Suprapubic skin (tissue), 4 donors: Measurements from ENCODE around the gene ASPA. TPM values are rescaled to one million over a fixed set of nuclear protein-coding genes. Genes with fewer than 3 reads are reported as not detected.
"Not testable (repeated sequence)": the region's sequence is repeated elsewhere in the genome, so short reads cannot be mapped to it uniquely, and the experiment has no call there.

ENCODE experiments used
- DNase-seq, 2 donors: peaks; one replicate each; pipeline ENCODE4 v3.0.0-alpha.2; 2019; ENCODE audit warnings: low spot score in 2 of 2
- H3K27ac ChIP-seq: fragments of 200-600 bp; sonication (generic); one replicate; pipeline ENCODE4 v1.5.1; 2019
- H3K27me3 ChIP-seq: fragments of 200-600 bp; sonication (generic); one replicate; pipeline ENCODE4 v1.5.1; 2019
- H3K36me3 ChIP-seq: fragments of 200-600 bp; sonication (generic); one replicate; pipeline ENCODE4 v1.5.1; 2019
- H3K4me1 ChIP-seq: fragments of 200-600 bp; sonication (generic); one replicate; pipeline ENCODE4 v1.5.1; 2019
- H3K4me3 ChIP-seq: fragments of 200-600 bp; sonication (generic); one replicate; pipeline ENCODE4 v1.5.1; 2019; ENCODE audit warnings: mild to moderate bottlenecking
- H3K9me3 ChIP-seq: fragments of 200-600 bp; sonication (generic); one replicate; pipeline ENCODE4 v1.5.1; 2019
- CTCF ChIP-seq, 2 donors: fragments of 200-600 bp in 1 of 2; fragments of 450-650 bp in 1 of 2; sonication (generic) in 1 of 2; IDR thresholded peaks; one replicate each; pipeline ENCODE4 v1.5.1; 2016 to 2019; ENCODE audit warnings: antibody characterized with exemption in 2 of 2, mild to moderate bottlenecking in 1 of 2, moderate library complexity in 1 of 2
- EP300 ChIP-seq: sonication (generic); formaldehyde crosslinking; IDR thresholded peaks from one replicate; pipeline ENCODE4 v1.6.1; 2017; ENCODE audit warnings: antibody characterized with exemption
- POLR2A ChIP-seq, 2 donors: fragments of 450-650 bp; IDR thresholded peaks; one replicate each; pipeline ENCODE4 v1.6.1; 2017; ENCODE audit warnings: antibody characterized with exemption in 2 of 2, mild to moderate bottlenecking in 2 of 2, moderate library complexity in 2 of 2
- POLR2AphosphoS5 ChIP-seq, 3 donors: sonication (generic); formaldehyde crosslinking; IDR thresholded peaks; one replicate each; pipeline ENCODE4 v1.6.1; 2017; ENCODE audit warnings: antibody characterized with exemption in 3 of 3
- WGBS: methylation state at CpG from one replicate; pipeline ENCODE4 v1.1.5; 2018; 5-methylcytosine and 5-hydroxymethylcytosine counted together
- total RNA-seq, 4 donors: library from RNA; depleted of rRNA; stranded (reverse); fragments of >200 nt; gene quantifications; one replicate each; pipeline ENCODE4 v1.1.0, GENCODE V29; 2016

ASPA gene
- total RNA-seq, 4 donors from 2014 or later, result 0.98 to 5.4 (median 1.8) TPM

- Histone ChIP-seq H3K9me3 (no peaks in the 10 kb centered on the region), H3K4me1 (no peaks in the 10 kb centered on the region), H3K36me3 (no peaks in the 10 kb centered on the region), H3K27me3 (no peaks in the 10 kb centered on the region), H3K4me3 (no peak overlapping the region), H3K27ac (no peak overlapping the region)
- TF ChIP-seq EP300, result no peak
- no peak for TF ChIP-seq POLR2AphosphoS5 (IDR thresholded peaks at IDR 0.05)
- no peak for TF ChIP-seq CTCF (IDR thresholded peaks at IDR 0.05)
- no peak for TF ChIP-seq POLR2A (IDR thresholded peaks at IDR 0.05)
- 47% methylated on average over 2 of the region's 2 CpGs for WGBS
- DNase-seq, result no peak
Measured at GRCh38 chr17:3447625-3448024, 28.2 kb upstream of the ASPA start.

DNA sequence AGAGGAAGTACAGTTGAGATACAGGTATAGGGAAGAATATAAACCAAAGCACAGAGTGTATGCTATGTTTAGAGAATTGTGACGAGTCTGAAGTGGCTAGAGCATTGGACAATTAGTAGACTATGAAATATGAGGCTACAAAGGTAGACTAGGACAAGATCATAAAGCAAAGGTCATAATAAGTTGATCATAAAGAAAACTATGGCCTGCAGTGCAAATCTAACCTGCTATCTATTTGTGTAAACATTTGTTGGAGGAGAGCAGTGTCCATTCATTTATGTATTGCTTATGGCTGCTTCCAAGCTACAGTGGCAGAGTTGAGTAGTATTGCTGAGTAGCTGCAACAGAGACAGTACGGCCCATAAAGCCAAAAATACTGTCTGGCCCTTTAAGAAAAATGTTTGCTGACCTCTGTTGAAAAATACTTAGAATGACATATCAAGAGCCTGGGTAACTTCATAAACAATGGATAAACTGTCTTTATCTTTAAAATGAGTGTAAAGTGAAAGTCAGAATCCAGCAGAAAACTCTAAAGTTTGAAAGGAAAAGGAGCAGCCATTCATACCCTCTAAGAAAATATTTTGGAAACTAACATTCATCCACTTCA lies 27.6 kb upstream of the ASPA start:
- H3K27me3 ChIP-seq, result no peaks in the 10 kb centered on the region
- TF ChIP-seq POLR2A (IDR thresholded peaks at IDR 0.05) (no peak), CTCF (IDR thresholded peaks at IDR 0.05) (no peak), EP300 (no peak), POLR2AphosphoS5 (IDR thresholded peaks at IDR 0.05) (no peak)
- H3K4me3 ChIP-seq, result no peak overlapping the region
- H3K36me3 ChIP-seq, result no peaks in the 10 kb centered on the region
- DNase-seq, result no peak
- H3K27ac ChIP-seq, result no peak overlapping the region
- no peaks in the 10 kb centered on the region for H3K9me3 ChIP-seq
- 49% methylated on average over 2 of the region's 2 CpGs for WGBS
- H3K4me1 ChIP-seq, result no peaks in the 10 kb centered on the region

DNA sequence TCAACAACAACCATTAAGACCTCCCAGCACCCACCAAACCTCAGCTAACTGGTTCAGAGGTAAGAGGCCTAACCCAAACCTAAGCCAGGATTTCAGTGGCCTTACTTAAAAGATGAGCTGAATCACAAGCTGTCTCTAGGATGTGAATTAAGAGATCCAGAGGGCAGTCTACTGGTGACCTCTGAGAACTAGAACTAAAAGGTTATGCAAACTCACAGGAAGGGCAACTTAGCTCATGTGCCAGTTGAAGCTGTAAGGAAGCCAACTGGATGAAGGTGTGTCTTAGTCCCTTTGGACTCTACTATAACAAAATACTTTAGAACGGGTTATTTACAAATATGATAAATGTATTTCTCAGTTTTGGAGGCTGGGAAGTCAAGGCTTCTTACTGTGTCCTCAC lies 9.4 kb upstream of the ASPA start:
- H3K4me1 ChIP-seq, H3K9me3 ChIP-seq, H3K27me3 ChIP-seq, DNase-seq, H3K4me3 ChIP-seq, H3K36me3 ChIP-seq, H3K27ac ChIP-seq: not testable (repeated sequence)
- 69% methylated on average over 1 of the region's 1 CpG for WGBS

DNA sequence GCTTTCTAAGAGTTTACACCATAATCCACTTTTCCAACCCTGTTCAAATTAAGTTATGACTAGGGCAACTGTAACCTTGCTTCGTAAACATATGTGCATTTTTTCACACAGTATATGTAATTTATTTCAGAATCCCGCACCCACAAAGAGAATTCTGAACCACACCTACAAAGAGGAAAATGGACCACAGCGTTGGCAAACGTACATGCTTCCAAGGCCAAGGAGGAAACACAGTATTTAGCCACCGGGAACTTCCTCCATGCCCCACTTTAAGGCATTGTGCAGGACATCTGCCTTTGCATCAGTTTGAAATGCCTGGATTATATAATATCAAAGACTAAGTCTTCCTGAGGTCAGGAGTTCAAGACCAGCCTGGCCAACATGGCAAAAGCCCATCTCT lies 6.3 kb upstream of the ASPA start:
- peaks cover 3% of the 10 kb centered on the region for H3K4me1 ChIP-seq
- 69% methylated on average over 5 of the region's 5 CpGs for WGBS
- DNase-seq, result no peak
- H3K27me3 ChIP-seq, result no peaks in the 10 kb centered on the region
- no peak overlapping the region for H3K27ac ChIP-seq
- no peaks in the 10 kb centered on the region for H3K36me3 ChIP-seq
- H3K9me3 ChIP-seq, result no peaks in the 10 kb centered on the region
- no peak overlapping the region for H3K4me3 ChIP-seq
- TF ChIP-seq POLR2AphosphoS5 (IDR thresholded peaks at IDR 0.05) (no peak), POLR2A (IDR thresholded peaks at IDR 0.05) (no peak), CTCF (IDR thresholded peaks at IDR 0.05) (no peak), EP300 (no peak)

- 97% methylated on average over 38 of the region's 38 CpGs for WGBS
- no peak for DNase-seq
- Histone ChIP-seq H3K27ac (no peak within 1 kb of the TSS), H3K4me3 (no peak within 1 kb of the TSS), H3K9me3 (no peaks in the 10 kb centered on the region), H3K27me3 (no peaks in the 10 kb centered on the region), H3K36me3 (no peaks in the 10 kb centered on the region), H3K4me1 (peaks cover 15% of the 10 kb centered on the region)
- TF ChIP-seq EP300 (no peak), POLR2AphosphoS5 (IDR thresholded peaks at IDR 0.05) (no peak), POLR2A (IDR thresholded peaks at IDR 0.05) (no peak), CTCF (IDR thresholded peaks at IDR 0.05) (no peak)
Measured at GRCh38 chr17:3471599-3471998, 4.2 kb upstream of the ASPA start, which contains the start of gene SPATA22. Gene SPATA22, minus strand, starts transcription at chr17:3471819. Its CDS starts 2,494 bp downstream, at chr17:3469325.

DNA sequence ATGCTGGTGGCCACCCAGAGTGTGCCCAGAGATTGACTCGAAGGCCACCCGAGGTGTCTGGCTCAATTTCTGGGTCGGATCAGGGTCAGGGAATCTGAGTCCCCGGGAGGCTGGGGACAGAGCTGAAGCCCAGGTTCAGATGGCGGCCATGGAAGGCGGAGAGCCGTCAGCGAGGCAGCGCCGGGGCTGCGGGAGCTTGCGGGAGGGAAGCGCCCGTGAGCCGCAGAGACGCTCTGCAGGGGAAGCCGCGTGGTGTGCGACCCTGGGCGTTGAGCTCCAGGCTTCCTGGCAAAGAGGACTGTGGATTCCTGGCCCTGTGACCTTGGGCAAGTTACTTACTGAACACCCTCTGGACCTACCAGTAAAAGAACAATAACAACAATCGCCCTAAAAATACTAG lies 3.7 kb upstream of the ASPA start:
- Histone ChIP-seq H3K36me3 (no peaks in the 10 kb centered on the region), H3K4me1 (peaks cover 15% of the 10 kb centered on the region), H3K27ac (no peak overlapping the region), H3K27me3 (no peaks in the 10 kb centered on the region), H3K9me3 (no peaks in the 10 kb centered on the region), H3K4me3 (no peak overlapping the region)
- no peak for DNase-seq
- no peak for TF ChIP-seq POLR2A (IDR thresholded peaks at IDR 0.05)
- no peak for TF ChIP-seq POLR2AphosphoS5 (IDR thresholded peaks at IDR 0.05)
- TF ChIP-seq CTCF (IDR thresholded peaks at IDR 0.05), result no peak
- 96% methylated on average over 21 of the region's 21 CpGs for WGBS
